ENCODE results near the gene KIAA0753. TPM values are rescaled to one million over a fixed set of nuclear protein-coding genes. Genes with fewer than 3 reads are reported as not detected.
"Not testable (repeated sequence)": the region's sequence is repeated elsewhere in the genome, so short reads cannot be mapped to it uniquely, and the experiment has no call there.

The KIAA0753 gene
- total RNA-seq, 1 donor from 2014 or later = 24.0 TPM

GRCh38 chr17:6668727-6669425 is 28.4 kb upstream of the KIAA0753 start:
- Mint-ChIP-seq H3K4me3 (ENCODE audit: unreplicated experiment) (no peak overlapping the region), H3K27ac (ENCODE audit: unreplicated experiment) (no peak overlapping the region), H3K4me1 (ENCODE audit: unreplicated experiment) (no peaks in the 10 kb centered on the region), H3K36me3 (ENCODE audit: unreplicated experiment) (no peaks in the 10 kb centered on the region), H3K27me3 (ENCODE audit: unreplicated experiment) (peaks cover 20% of the 10 kb centered on the region), H3K9me3 (ENCODE audit: unreplicated experiment) (no peaks in the 10 kb centered on the region)
- no peak for DNase-seq (ENCODE audit: extremely low spot score, unreplicated experiment)
- no peak for TF ChIP-seq CTCF (IDR thresholded peaks at IDR 0.05)

- H3K4me3 Mint-ChIP-seq (ENCODE audit: unreplicated experiment) = no peak overlapping the region
- DNase-seq (ENCODE audit: extremely low spot score, unreplicated experiment) = no peak
- peaks cover 20% of the 10 kb centered on the region for H3K27me3 Mint-ChIP-seq (ENCODE audit: unreplicated experiment)
- no peaks in the 10 kb centered on the region for H3K4me1 Mint-ChIP-seq (ENCODE audit: unreplicated experiment)
- TF ChIP-seq CTCF (IDR thresholded peaks at IDR 0.05) = no peak
- no peaks in the 10 kb centered on the region for H3K9me3 Mint-ChIP-seq (ENCODE audit: unreplicated experiment)
- H3K36me3 Mint-ChIP-seq (ENCODE audit: unreplicated experiment) = no peaks in the 10 kb centered on the region
- H3K27ac Mint-ChIP-seq (ENCODE audit: unreplicated experiment) = no peak overlapping the region
Measured at GRCh38 chr17:6668219-6668618, 27.7 kb upstream of the KIAA0753 start.

- Mint-ChIP-seq H3K27ac (ENCODE audit: unreplicated experiment) (no peak overlapping the region), H3K4me1 (ENCODE audit: unreplicated experiment) (no peaks in the 10 kb centered on the region), H3K36me3 (ENCODE audit: unreplicated experiment) (no peaks in the 10 kb centered on the region), H3K9me3 (ENCODE audit: unreplicated experiment) (no peaks in the 10 kb centered on the region), H3K27me3 (ENCODE audit: unreplicated experiment) (peaks cover 25% of the 10 kb centered on the region), H3K4me3 (ENCODE audit: unreplicated experiment) (no peak overlapping the region)
- TF ChIP-seq CTCF (IDR thresholded peaks at IDR 0.05) = no peak
- no peak for DNase-seq (ENCODE audit: extremely low spot score, unreplicated experiment)
Measured at GRCh38 chr17:6667516-6667915, 27.0 kb upstream of the KIAA0753 start.

- no peak for TF ChIP-seq CTCF (IDR thresholded peaks at IDR 0.05)
- no peaks in the 10 kb centered on the region for H3K36me3 Mint-ChIP-seq (ENCODE audit: unreplicated experiment)
- DNase-seq (ENCODE audit: extremely low spot score, unreplicated experiment) = no peak
- no peak overlapping the region for H3K4me3 Mint-ChIP-seq (ENCODE audit: unreplicated experiment)
- peaks cover 33% of the 10 kb centered on the region for H3K27me3 Mint-ChIP-seq (ENCODE audit: unreplicated experiment)
- no peaks in the 10 kb centered on the region for H3K4me1 Mint-ChIP-seq (ENCODE audit: unreplicated experiment)
- no peaks in the 10 kb centered on the region for H3K9me3 Mint-ChIP-seq (ENCODE audit: unreplicated experiment)
- no peak overlapping the region for H3K27ac Mint-ChIP-seq (ENCODE audit: unreplicated experiment)
Measured at GRCh38 chr17:6666557-6666956, 26.0 kb upstream of the KIAA0753 start.

- Mint-ChIP-seq H3K36me3 (ENCODE audit: unreplicated experiment) (no peaks in the 10 kb centered on the region), H3K27ac (ENCODE audit: unreplicated experiment) (no peak overlapping the region), H3K27me3 (ENCODE audit: unreplicated experiment) (peaks cover 37% of the 10 kb centered on the region), H3K4me1 (ENCODE audit: unreplicated experiment) (no peaks in the 10 kb centered on the region), H3K9me3 (ENCODE audit: unreplicated experiment) (no peaks in the 10 kb centered on the region), H3K4me3 (ENCODE audit: unreplicated experiment) (no peak overlapping the region)
- DNase-seq (ENCODE audit: extremely low spot score, unreplicated experiment) = no peak
- peak; percentile 89 for TF ChIP-seq CTCF (IDR thresholded peaks at IDR 0.05)
Measured at GRCh38 chr17:6666077-6666521, 25.6 kb upstream of the KIAA0753 start.

- H3K4me1 Mint-ChIP-seq (ENCODE audit: unreplicated experiment); H3K9me3 Mint-ChIP-seq (ENCODE audit: unreplicated experiment); H3K36me3 Mint-ChIP-seq (ENCODE audit: unreplicated experiment); H3K4me3 Mint-ChIP-seq (ENCODE audit: unreplicated experiment); DNase-seq (ENCODE audit: extremely low spot score, unreplicated experiment); H3K27ac Mint-ChIP-seq (ENCODE audit: unreplicated experiment): not testable (repeated sequence)
- peaks cover 46% of the 10 kb centered on the region for H3K27me3 Mint-ChIP-seq (ENCODE audit: unreplicated experiment)
Measured at GRCh38 chr17:6663200-6663599, 22.7 kb upstream of the KIAA0753 start.
